Ishikawa (cell line): ENCODE data around the gene IRF2BP1.

ENCODE experiments used
- CREB1 ChIP-seq: IDR thresholded peaks from 2 replicates; pipeline ENCODE4 v1.6.1; 2012; ENCODE audit warnings: low read depth
- EP300 ChIP-seq: IDR thresholded peaks from 2 replicates; pipeline ENCODE4 v1.6.1; 2012; ENCODE audit warnings: borderline replicate concordance
- RAD21 ChIP-seq: IDR thresholded peaks from 2 replicates; pipeline ENCODE4 v1.6.1; 2012; ENCODE audit warnings: low read depth
- TAF1 ChIP-seq: IDR thresholded peaks from 2 replicates; pipeline ENCODE4 v1.6.1; 2012; ENCODE audit warnings: low read depth, mild to moderate bottlenecking
- TCF12 ChIP-seq: IDR thresholded peaks from 2 replicates; pipeline ENCODE4 v1.6.1; 2012; ENCODE audit warnings: low read depth
- YY1 ChIP-seq: IDR thresholded peaks from 2 replicates; pipeline ENCODE4 v1.6.1; 2012; ENCODE audit warnings: low read depth
- TF ChIP-seq, protein P1 (sequence below): IDR thresholded peaks from 2 replicates; pipeline ENCODE4 v1.6.1; 2012

DNA sequence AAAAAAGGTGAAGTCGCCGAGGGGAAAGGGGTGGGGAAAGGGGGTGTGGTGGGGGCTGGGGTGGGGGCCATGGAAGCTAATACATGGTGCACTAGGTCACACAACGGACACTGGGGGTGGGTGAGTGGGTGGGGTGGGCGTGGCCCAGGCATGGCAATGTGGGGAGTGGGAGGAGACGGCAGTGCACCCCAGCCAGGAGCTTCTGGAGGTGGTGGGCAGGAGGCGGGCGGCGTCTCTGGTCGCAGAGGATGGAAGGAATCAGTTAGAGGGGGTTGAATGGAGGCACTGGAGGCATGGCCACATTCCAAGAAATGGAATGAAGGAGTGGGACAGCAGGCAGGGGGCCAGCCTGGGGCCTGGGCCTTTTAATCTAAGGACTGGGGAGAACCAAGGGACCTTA is 47.8 kb upstream of the IRF2BP1 start:
- TF ChIP-seq TCF12, result no peak
- no peak for TF ChIP-seq RAD21
- TF ChIP-seq, protein P1, sequence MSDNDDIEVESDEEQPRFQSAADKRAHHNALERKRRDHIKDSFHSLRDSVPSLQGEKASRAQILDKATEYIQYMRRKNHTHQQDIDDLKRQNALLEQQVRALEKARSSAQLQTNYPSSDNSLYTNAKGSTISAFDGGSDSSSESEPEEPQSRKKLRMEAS, result no peak
- no peak for TF ChIP-seq CREB1
- TF ChIP-seq TAF1, result no peak
- TF ChIP-seq YY1, result no peak
- no peak for TF ChIP-seq EP300
